Activated T-cell treated with anti-CD3 and anti-CD28 coated beads, Interleukin-2, amount 50 U/mL, for 4 hours (primary cell): ENCODE measurements around the gene MUC6. TPM values are rescaled to one million over a fixed set of nuclear protein-coding genes. Genes with fewer than 3 reads are reported as not detected.

Source experiments
- ATAC-seq, 2 donors: fragments of 200-7000 bp; cut with Tn5 transposase; one replicate each; pipeline ENCODE4 v1.10.0; 2021
- DNase-seq: peaks from one replicate; pipeline ENCODE4 v3.0.0-alpha.2; 2020
- H3K27me3 Mint-ChIP-seq: one replicate; pipeline ENCODE4 v1.8.0; 2021; ENCODE audit warnings: low read depth, mixed read lengths
- H3K36me3 Mint-ChIP-seq: one replicate; pipeline ENCODE4 v1.8.0; 2022; ENCODE audit warnings: mixed read lengths; ENCODE audit not compliant: insufficient read depth
- H3K4me1 Mint-ChIP-seq: one replicate; pipeline ENCODE4 v1.8.0; 2021; ENCODE audit warnings: low read depth, mixed read lengths
- H3K4me3 Mint-ChIP-seq: one replicate; pipeline ENCODE4 v1.8.0; 2021; ENCODE audit warnings: mild to moderate bottlenecking, moderate library complexity, mixed read lengths
- H3K9me3 Mint-ChIP-seq: one replicate; pipeline ENCODE4 v1.8.0; 2021; ENCODE audit warnings: mixed read lengths
- total RNA-seq, 3 donors: library from RNA; stranded (reverse); gene quantifications; one replicate each; pipeline ENCODE4 v1.2.1, GENCODE V29; 2021

The MUC6 gene
- total RNA-seq, 3 donors from 2014 or later = 0.30 TPM; not detected in 2

- Mint-ChIP-seq H3K4me3 (no peak overlapping the region), H3K9me3 (no peaks in the 10 kb centered on the region), H3K27me3 (no peaks in the 10 kb centered on the region), H3K4me1 (no peaks in the 10 kb centered on the region), H3K36me3 (no peaks in the 10 kb centered on the region)
- ATAC-seq (no peak), DNase-seq (no peak)
Measured at GRCh38 chr11:1030086-1030485, 6.4 kb downstream of the MUC6 start.

- Mint-ChIP-seq H3K36me3 (no peaks in the 10 kb centered on the region), H3K9me3 (no peaks in the 10 kb centered on the region), H3K4me3 (no peak overlapping the region), H3K27me3 (no peaks in the 10 kb centered on the region), H3K4me1 (no peaks in the 10 kb centered on the region)
- peak in 1 of 2 donors; percentile 18 for ATAC-seq
- DNase-seq = no peak
Measured at GRCh38 chr11:1029654-1030053, 6.9 kb downstream of the MUC6 start.

GRCh38 chr11:1029051-1029450, 7.5 kb downstream of the MUC6 start:
- DNase-seq = no peak
- Mint-ChIP-seq H3K27me3 (no peaks in the 10 kb centered on the region), H3K4me3 (no peak overlapping the region)

GRCh38 chr11:1028616-1029015, 7.9 kb downstream of the MUC6 start:
- no peak for DNase-seq
- no peak overlapping the region for H3K4me3 Mint-ChIP-seq
- H3K36me3 Mint-ChIP-seq = no peaks in the 10 kb centered on the region

More at GRCh38 chr11:1029051-1029450, 7.5 kb downstream of the MUC6 start:
- no peaks in the 10 kb centered on the region for H3K4me1 Mint-ChIP-seq
- H3K9me3 Mint-ChIP-seq = no peaks in the 10 kb centered on the region
- no peaks in the 10 kb centered on the region for H3K36me3 Mint-ChIP-seq
- ATAC-seq = no peak

GRCh38 chr11:1028291-1028540, 8.3 kb downstream of the MUC6 start:
- Mint-ChIP-seq H3K9me3 (no peaks in the 10 kb centered on the region), H3K27me3 (no peaks in the 10 kb centered on the region), H3K36me3 (peaks cover under 1% of the 10 kb centered on the region), H3K4me1 (no peaks in the 10 kb centered on the region), H3K4me3 (no peak overlapping the region)
- no peak for DNase-seq
- ATAC-seq = no peak

More at GRCh38 chr11:1028616-1029015, 7.9 kb downstream of the MUC6 start:
- Mint-ChIP-seq H3K27me3 (no peaks in the 10 kb centered on the region), H3K4me1 (no peaks in the 10 kb centered on the region), H3K9me3 (no peaks in the 10 kb centered on the region)
- no peak for ATAC-seq

- Mint-ChIP-seq H3K9me3 (no peaks in the 10 kb centered on the region), H3K4me1 (no peaks in the 10 kb centered on the region), H3K27me3 (no peaks in the 10 kb centered on the region), H3K4me3 (no peak overlapping the region), H3K36me3 (peaks cover 5% of the 10 kb centered on the region)
- ATAC-seq (no peak), DNase-seq (no peak)
Measured at GRCh38 chr11:1027483-1028290, 8.8 kb downstream of the MUC6 start.

- Mint-ChIP-seq H3K4me3 (no peak overlapping the region), H3K4me1 (no peaks in the 10 kb centered on the region), H3K36me3 (peaks cover 5% of the 10 kb centered on the region), H3K9me3 (no peaks in the 10 kb centered on the region), H3K27me3 (no peaks in the 10 kb centered on the region)
- no peak for ATAC-seq
- no peak for DNase-seq
Measured at GRCh38 chr11:1026641-1027482, 9.7 kb downstream of the MUC6 start.

- H3K36me3 Mint-ChIP-seq = peaks cover 5% of the 10 kb centered on the region
- H3K4me1 Mint-ChIP-seq = no peaks in the 10 kb centered on the region
- H3K9me3 Mint-ChIP-seq = no peaks in the 10 kb centered on the region
- no peak for DNase-seq
- ATAC-seq = no peak
- no peaks in the 10 kb centered on the region for H3K27me3 Mint-ChIP-seq
- no peak overlapping the region for H3K4me3 Mint-ChIP-seq
Measured at GRCh38 chr11:1026163-1026450, 10.4 kb downstream of the MUC6 start.

- peaks cover 5% of the 10 kb centered on the region for H3K36me3 Mint-ChIP-seq
- DNase-seq = no peak
- H3K27me3 Mint-ChIP-seq = no peaks in the 10 kb centered on the region
- H3K4me3 Mint-ChIP-seq = no peak overlapping the region
- H3K4me1 Mint-ChIP-seq = no peaks in the 10 kb centered on the region
- no peak for ATAC-seq
- H3K9me3 Mint-ChIP-seq = no peaks in the 10 kb centered on the region
Measured at GRCh38 chr11:1025410-1026162, 10.9 kb downstream of the MUC6 start.

GRCh38 chr11:1024597-1025409, 11.7 kb downstream of the MUC6 start:
- DNase-seq (no peak), ATAC-seq (no peak)
- Mint-ChIP-seq H3K27me3 (no peaks in the 10 kb centered on the region), H3K36me3 (peaks cover 5% of the 10 kb centered on the region), H3K4me3 (no peak overlapping the region), H3K9me3 (no peaks in the 10 kb centered on the region), H3K4me1 (no peaks in the 10 kb centered on the region)

- DNase-seq = no peak
- H3K4me3 Mint-ChIP-seq = no peak overlapping the region
- H3K36me3 Mint-ChIP-seq = peaks cover 5% of the 10 kb centered on the region
- no peak for ATAC-seq
- H3K27me3 Mint-ChIP-seq = no peaks in the 10 kb centered on the region
- no peaks in the 10 kb centered on the region for H3K9me3 Mint-ChIP-seq
- no peaks in the 10 kb centered on the region for H3K4me1 Mint-ChIP-seq
Measured at GRCh38 chr11:1023811-1024596, 12.5 kb downstream of the MUC6 start.

- ATAC-seq = no peak
- Mint-ChIP-seq H3K36me3 (peaks cover 6% of the 10 kb centered on the region), H3K4me1 (peaks cover 2% of the 10 kb centered on the region), H3K27me3 (no peaks in the 10 kb centered on the region), H3K9me3 (no peaks in the 10 kb centered on the region), H3K4me3 (no peak overlapping the region)
- no peak for DNase-seq
Measured at GRCh38 chr11:1022908-1023810, 13.4 kb downstream of the MUC6 start.

GRCh38 chr11:1022411-1022810, 14.1 kb downstream of the MUC6 start:
- DNase-seq (no peak), ATAC-seq (no peak)
- Mint-ChIP-seq H3K36me3 (peaks cover 10% of the 10 kb centered on the region), H3K4me1 (peaks cover 9% of the 10 kb centered on the region), H3K27me3 (no peaks in the 10 kb centered on the region), H3K9me3 (no peaks in the 10 kb centered on the region), H3K4me3 (no peak overlapping the region)
